CD4-positive, CD25-positive, alpha-beta regulatory T cell (primary cell): ENCODE results near the gene CDH23. TPM values are rescaled to one million over a fixed set of nuclear protein-coding genes. Genes with fewer than 3 reads are reported as not detected.
"Not testable (repeated sequence)": the region's sequence is repeated elsewhere in the genome, so short reads cannot be mapped to it uniquely, and the experiment has no call there.

Source experiments
- ATAC-seq, 2 donors: fragments of 150-1000 bp; cut with Tn5 transposase; one replicate each; pipeline ENCODE4 v1.10.0; 2021; ENCODE audit warnings: low read depth in 2 of 2, moderate number of reproducible peaks in 2 of 2, moderate library complexity in 1 of 2
- DNase-seq, 3 donors: peaks; one replicate each; pipeline versions ENCODE4 v3.0.0 to v3.0.0-alpha.2; 2012 to 2022; ENCODE audit warnings: mixed read lengths in 1 of 3
- H3K27ac ChIP-seq: one replicate; pipeline ENCODE4 v1.7.0; 2013; ENCODE audit warnings: mild to moderate bottlenecking, low read length; ENCODE audit not compliant: insufficient read depth, poor library complexity, severe bottlenecking
- H3K27me3 ChIP-seq: one replicate; pipeline ENCODE4 v1.7.0; 2013; ENCODE audit warnings: low read length; ENCODE audit not compliant: control insufficient read depth, insufficient read depth
- H3K36me3 ChIP-seq: one replicate; pipeline ENCODE4 v1.7.0; 2013; ENCODE audit warnings: mild to moderate bottlenecking, low read length, moderate library complexity; ENCODE audit not compliant: control insufficient read depth, insufficient read depth
- H3K4me1 ChIP-seq: 2 replicates; pipeline ENCODE4 v1.7.0; 2013; ENCODE audit warnings: mild to moderate bottlenecking, low read length; ENCODE audit not compliant: insufficient read depth, control insufficient read depth, poor library complexity, severe bottlenecking
- H3K4me3 ChIP-seq: one replicate; pipeline ENCODE4 v1.7.0; 2013; ENCODE audit warnings: low read depth, mild to moderate bottlenecking, low read length, moderate library complexity
- H3K9me3 ChIP-seq, 2 experiments: 1 replicate in 1 of 2; 2 replicates in 1 of 2; pipeline ENCODE4 v1.7.0; 2013; ENCODE audit warnings: low read length in 2 of 2, mild to moderate bottlenecking in 1 of 2, moderate library complexity in 1 of 2; ENCODE audit not compliant: control insufficient read depth in 2 of 2
- H3K27ac Mint-ChIP-seq, 3 donors: one replicate each; pipeline ENCODE4 v1.8.0; 2020 to 2022; ENCODE audit warnings: mild to moderate bottlenecking in 3 of 3, mixed read lengths in 3 of 3, moderate library complexity in 2 of 3
- H3K27me3 Mint-ChIP-seq: one replicate; pipeline ENCODE4 v1.8.0; 2022; ENCODE audit warnings: mild to moderate bottlenecking, mixed read lengths
- H3K36me3 Mint-ChIP-seq: one replicate; pipeline ENCODE4 v1.8.0; 2020; ENCODE audit warnings: mixed read lengths
- H3K4me1 Mint-ChIP-seq, 4 donors: one replicate each; pipeline ENCODE4 v1.8.0; 2020 to 2022; ENCODE audit warnings: mixed read lengths in 4 of 4, mild to moderate bottlenecking in 1 of 4
- H3K4me3 Mint-ChIP-seq, 4 donors: one replicate each; pipeline ENCODE4 v1.8.0; 2020 to 2022; ENCODE audit warnings: mild to moderate bottlenecking in 4 of 4, mixed read lengths in 4 of 4, moderate library complexity in 3 of 4
- H3K9me3 Mint-ChIP-seq, 7 donors: one replicate each; pipeline ENCODE4 v1.8.0; 2020 to 2022; ENCODE audit warnings: mixed read lengths in 7 of 7, mild to moderate bottlenecking in 3 of 7, moderate library complexity in 2 of 7
- polyA plus RNA-seq, 4 donors: library from polyadenylated mRNA; unstranded; fragments of 300-500 nt; fragmentation: Illumina TruSeq; gene quantifications; one replicate each; pipeline ENCODE4 v1.2.3, GENCODE V29; 2021
- total RNA-seq: library from RNA; stranded (reverse); gene quantifications from one replicate; pipeline ENCODE4 v1.2.3, GENCODE V29; 2022

CDH23 gene
- total and polyA plus RNA-seq, 5 donors from 2014 or later, result 0.17 to 5.6 (median 1.1) TPM

DNA sequence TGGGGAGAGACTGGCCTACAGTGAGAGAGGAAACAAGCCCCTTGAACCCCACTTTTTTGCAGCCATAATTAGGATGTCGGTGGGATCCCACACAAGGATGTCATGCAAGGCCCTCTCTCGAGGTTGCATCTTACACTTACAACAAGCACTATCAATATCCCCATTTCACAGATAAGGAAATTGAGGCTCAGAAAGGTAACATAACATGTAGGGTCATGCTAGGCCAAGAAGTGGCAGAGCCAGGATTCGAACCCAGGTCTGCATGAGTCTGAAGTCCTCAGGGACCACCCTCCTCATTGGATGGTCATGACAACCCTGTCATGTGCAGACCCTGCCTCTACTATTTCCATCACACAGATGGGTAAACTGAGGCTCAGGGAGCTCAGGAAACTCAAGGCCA, 199.4 kb downstream of the CDH23 start:
- no peak overlapping the region for H3K27ac Mint-ChIP-seq
- no peaks in the 10 kb centered on the region for H3K36me3 ChIP-seq
- peaks cover 18% of the 10 kb centered on the region for H3K27me3 Mint-ChIP-seq
- H3K36me3 Mint-ChIP-seq, result no peaks in the 10 kb centered on the region
- no peak overlapping the region for H3K4me3 ChIP-seq
- no peaks in the 10 kb centered on the region for H3K27me3 ChIP-seq
- DNase-seq (no peak), ATAC-seq (no peak)
- peak overlapping the region in 1 of 4 donors; percentile 15 for H3K4me3 Mint-ChIP-seq
- no peaks in the 10 kb centered on the region for H3K4me1 ChIP-seq
- H3K9me3 Mint-ChIP-seq, result no peaks in the 10 kb centered on the region
- no peaks in the 10 kb centered on the region for H3K4me1 Mint-ChIP-seq
- H3K9me3 ChIP-seq, result no peaks in the 10 kb centered on the region
- H3K27ac ChIP-seq, result no peak overlapping the region

DNA sequence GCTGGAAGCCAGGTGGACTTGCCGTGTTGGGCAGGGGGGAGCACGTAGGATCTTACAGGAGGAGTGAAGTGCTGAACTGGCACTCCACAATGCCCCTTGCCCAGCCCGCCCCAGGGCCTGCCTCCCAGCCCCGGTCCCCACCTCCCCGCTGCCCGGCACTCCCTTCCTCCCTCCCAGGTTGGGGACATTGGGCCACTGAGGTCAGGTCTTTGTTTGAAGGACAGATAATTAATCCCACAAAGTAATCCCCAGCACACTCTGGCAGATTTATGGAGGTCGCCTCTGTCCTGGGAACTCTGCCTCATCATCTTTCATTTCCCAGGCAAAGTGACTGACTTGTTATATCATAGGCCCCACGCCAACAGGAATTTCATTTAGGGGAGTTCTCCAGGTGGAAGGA, 200.0 kb downstream of the CDH23 start:
- Mint-ChIP-seq H3K4me3 (no peak overlapping the region), H3K9me3 (no peaks in the 10 kb centered on the region), H3K27me3 (peaks cover 18% of the 10 kb centered on the region), H3K4me1 (no peaks in the 10 kb centered on the region), H3K27ac (no peak overlapping the region), H3K36me3 (no peaks in the 10 kb centered on the region)
- Histone ChIP-seq H3K36me3 (no peaks in the 10 kb centered on the region), H3K9me3 (no peaks in the 10 kb centered on the region), H3K4me3 (no peak overlapping the region), H3K4me1 (no peaks in the 10 kb centered on the region), H3K27ac (no peak overlapping the region), H3K27me3 (no peaks in the 10 kb centered on the region)
- ATAC-seq (no peak), DNase-seq (no peak)

DNA sequence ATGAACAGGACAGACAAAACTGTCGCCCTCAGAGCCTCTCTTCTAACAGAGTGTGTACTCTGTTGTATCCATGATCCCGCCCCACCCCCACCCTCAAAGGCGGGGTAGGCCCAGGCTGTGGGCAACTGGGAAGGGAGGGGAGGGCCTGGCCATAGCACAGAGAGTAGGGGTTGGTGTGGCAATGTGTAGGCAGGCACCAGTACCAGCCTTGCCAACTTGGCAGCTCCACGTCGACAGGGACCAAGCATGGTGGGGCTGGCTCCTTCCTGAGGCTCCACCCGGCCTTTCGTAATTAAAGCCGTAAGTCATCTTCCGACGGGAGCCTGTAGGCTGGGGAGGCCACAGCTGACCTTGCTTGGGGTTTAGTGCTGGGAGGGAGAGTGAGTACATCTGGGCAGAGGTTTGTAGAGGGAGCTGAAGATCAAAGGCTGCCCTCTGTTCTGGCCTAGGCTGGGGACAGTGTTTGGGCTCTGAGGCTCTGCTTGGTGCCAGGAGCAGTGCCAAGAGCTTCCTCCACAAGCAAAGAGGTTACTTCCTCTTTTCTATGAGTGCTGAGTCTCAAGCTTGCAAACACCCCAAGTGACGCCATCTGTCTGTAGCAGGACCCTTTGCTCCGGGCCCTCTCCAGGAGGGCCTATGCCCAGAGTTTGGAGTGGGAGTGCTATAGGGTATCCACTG, 201.2 kb downstream of the CDH23 start:
- Mint-ChIP-seq H3K9me3 (no peaks in the 10 kb centered on the region), H3K27ac (no peak overlapping the region), H3K4me3 (no peak overlapping the region), H3K36me3 (no peaks in the 10 kb centered on the region), H3K4me1 (no peaks in the 10 kb centered on the region), H3K27me3 (peaks cover 14% of the 10 kb centered on the region)
- H3K27ac ChIP-seq, result no peak overlapping the region
- no peaks in the 10 kb centered on the region for H3K36me3 ChIP-seq
- no peaks in the 10 kb centered on the region for H3K27me3 ChIP-seq
- no peak overlapping the region for H3K4me3 ChIP-seq
- DNase-seq (no peak), ATAC-seq (peak; percentile 18 to 24)
- no peaks in the 10 kb centered on the region for H3K4me1 ChIP-seq
- no peaks in the 10 kb centered on the region for H3K9me3 ChIP-seq

DNA sequence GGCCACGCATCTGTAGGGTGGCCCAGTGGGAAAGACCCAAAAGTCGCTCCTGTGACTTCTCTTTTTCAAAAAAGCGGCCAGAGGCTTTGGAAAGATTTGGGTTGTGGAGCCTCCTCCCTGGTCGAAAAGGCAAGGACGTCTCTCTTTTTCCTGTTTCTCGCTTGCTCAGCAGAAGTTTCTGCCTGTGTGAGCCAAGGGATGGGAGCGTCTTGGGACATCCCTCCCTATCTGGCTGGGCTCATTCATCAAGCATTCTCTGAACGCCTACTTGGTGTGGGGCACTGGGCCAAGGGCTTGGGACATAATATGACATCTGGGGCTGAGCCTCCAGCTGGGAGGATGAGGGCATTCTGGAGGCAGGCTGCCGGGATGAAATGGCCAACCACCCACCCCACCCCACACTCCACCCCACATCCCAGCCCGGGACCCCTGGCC, 201.9 kb downstream of the CDH23 start:
- Histone ChIP-seq H3K27ac (no peak overlapping the region), H3K27me3 (no peaks in the 10 kb centered on the region), H3K36me3 (no peaks in the 10 kb centered on the region), H3K4me3 (no peak overlapping the region), H3K9me3 (no peaks in the 10 kb centered on the region), H3K4me1 (no peaks in the 10 kb centered on the region)
- no peaks in the 10 kb centered on the region for H3K9me3 Mint-ChIP-seq
- H3K4me3 Mint-ChIP-seq, result no peak overlapping the region
- ATAC-seq (no peak), DNase-seq (no peak)
- no peaks in the 10 kb centered on the region for H3K36me3 Mint-ChIP-seq
- peaks cover 9% of the 10 kb centered on the region for H3K27me3 Mint-ChIP-seq
- no peak overlapping the region for H3K27ac Mint-ChIP-seq
- H3K4me1 Mint-ChIP-seq, result no peaks in the 10 kb centered on the region

GRCh38 chr10:71599518-71599917, 202.8 kb downstream of the CDH23 start:
- Mint-ChIP-seq H3K36me3 (no peaks in the 10 kb centered on the region), H3K4me3 (no peak overlapping the region), H3K27me3 (peaks cover 9% of the 10 kb centered on the region), H3K4me1 (no peaks in the 10 kb centered on the region), H3K9me3 (no peaks in the 10 kb centered on the region), H3K27ac (no peak overlapping the region)
- H3K27ac ChIP-seq, result no peak overlapping the region
- H3K9me3 ChIP-seq, result no peaks in the 10 kb centered on the region
- H3K4me1 ChIP-seq, result no peaks in the 10 kb centered on the region
- H3K4me3 ChIP-seq, result no peak overlapping the region
- DNase-seq, result no peak
- H3K27me3 ChIP-seq, result no peaks in the 10 kb centered on the region
- no peak for ATAC-seq
- no peaks in the 10 kb centered on the region for H3K36me3 ChIP-seq

GRCh38 chr10:71600242-71600641, 203.5 kb downstream of the CDH23 start:
- not testable (repeated sequence) for H3K36me3 Mint-ChIP-seq, H3K36me3 ChIP-seq, H3K27me3 Mint-ChIP-seq, H3K4me3 Mint-ChIP-seq, H3K4me1 Mint-ChIP-seq, H3K4me1 ChIP-seq, H3K9me3 Mint-ChIP-seq, H3K9me3 ChIP-seq, H3K27me3 ChIP-seq, H3K4me3 ChIP-seq, ATAC-seq, H3K27ac ChIP-seq, DNase-seq, H3K27ac Mint-ChIP-seq

GRCh38 chr10:71600849-71601248, 204.1 kb downstream of the CDH23 start:
- H3K4me3 ChIP-seq, result no peak overlapping the region
- no peak overlapping the region for H3K27ac ChIP-seq
- H3K36me3 Mint-ChIP-seq, result no peaks in the 10 kb centered on the region
- no peaks in the 10 kb centered on the region for H3K9me3 ChIP-seq
- no peak for ATAC-seq
- no peak overlapping the region for H3K4me3 Mint-ChIP-seq
- no peak overlapping the region for H3K27ac Mint-ChIP-seq
- no peaks in the 10 kb centered on the region for H3K36me3 ChIP-seq
- peaks cover 4% of the 10 kb centered on the region for H3K27me3 Mint-ChIP-seq
- H3K27me3 ChIP-seq, result no peaks in the 10 kb centered on the region
- no peak for DNase-seq
- H3K9me3 Mint-ChIP-seq, result no peaks in the 10 kb centered on the region
- no peaks in the 10 kb centered on the region for H3K4me1 ChIP-seq
- H3K4me1 Mint-ChIP-seq, result no peaks in the 10 kb centered on the region

DNA sequence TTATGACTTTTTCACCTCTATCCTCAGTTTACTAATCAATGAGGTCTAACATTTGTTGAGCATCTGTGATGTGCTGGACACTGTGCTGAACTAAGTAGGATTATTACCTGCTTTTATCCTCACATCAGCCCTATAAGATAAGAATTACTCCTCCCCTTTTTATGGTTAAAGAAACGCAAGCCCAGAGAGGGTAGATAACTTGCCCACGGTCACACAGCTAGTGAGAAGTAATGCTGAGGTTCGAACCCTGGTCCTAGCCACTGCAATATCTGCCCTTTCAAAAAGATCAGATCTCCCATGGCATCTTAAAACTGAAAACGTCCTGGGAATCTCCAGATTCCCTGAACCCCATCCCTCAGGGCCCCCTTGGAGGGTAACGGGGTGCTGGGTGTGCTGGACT, 204.6 kb downstream of the CDH23 start:
- H3K27ac ChIP-seq, result no peak overlapping the region
- ATAC-seq, result no peak

More for the DNA sequence above, 204.6 kb downstream of the CDH23 start:
- no peak for DNase-seq
- Mint-ChIP-seq H3K27ac (no peak overlapping the region), H3K9me3 (no peaks in the 10 kb centered on the region), H3K4me3 (no peak overlapping the region), H3K4me1 (no peaks in the 10 kb centered on the region), H3K27me3 (peaks cover 4% of the 10 kb centered on the region), H3K36me3 (no peaks in the 10 kb centered on the region)
- Histone ChIP-seq H3K4me1 (no peaks in the 10 kb centered on the region), H3K36me3 (no peaks in the 10 kb centered on the region), H3K9me3 (no peaks in the 10 kb centered on the region), H3K27me3 (no peaks in the 10 kb centered on the region), H3K4me3 (no peak overlapping the region)
